HG02938 (cell line): Measurements from ENCODE around the gene CSRP1.
"Not testable (repeated sequence)": the region's sequence is repeated elsewhere in the genome, so short reads cannot be mapped to it uniquely, and the experiment has no call there.

Source experiments
- ATAC-seq: cut with Tn5 transposase; IDR thresholded peaks from one replicate; pipeline ENCODE4 v1.9.1; 2021; ENCODE audit warnings: mild to moderate bottlenecking, moderate library complexity; ENCODE audit not compliant: unreplicated experiment

Gene CSRP1

GRCh38 chr1:201498621-201499020 is 8.3 kb downstream of the CSRP1 start:
- no peak for ATAC-seq

GRCh38 chr1:201497935-201498509 is 8.9 kb downstream of the CSRP1 start:
- ATAC-seq, result no peak

GRCh38 chr1:201496296-201496690 is 10.6 kb downstream of the CSRP1 start:
- no peak for ATAC-seq

- ATAC-seq, result no peak
Observed at GRCh38 chr1:201495551-201496295, 11.2 kb downstream of the CSRP1 start.

GRCh38 chr1:201493757-201494617 is 12.9 kb downstream of the CSRP1 start:
- no peak for ATAC-seq

GRCh38 chr1:201493026-201493656 is 13.8 kb downstream of the CSRP1 start:
- not testable (repeated sequence) for ATAC-seq

- ATAC-seq, result no peak
Observed at GRCh38 chr1:201491896-201492511, 14.9 kb downstream of the CSRP1 start.

GRCh38 chr1:201490708-201491131 is 16.2 kb downstream of the CSRP1 start:
- ATAC-seq, result no peak

- ATAC-seq, result no peak
Observed at GRCh38 chr1:201489643-201490261, 17.2 kb downstream of the CSRP1 start.

- ATAC-seq, result no peak
Observed at GRCh38 chr1:201488830-201489589, 17.9 kb downstream of the CSRP1 start.

- ATAC-seq, result no peak
Observed at GRCh38 chr1:201487742-201488141, 19.2 kb downstream of the CSRP1 start.

GRCh38 chr1:201486187-201486586 is 20.7 kb downstream of the CSRP1 start:
- ATAC-seq, result no peak

GRCh38 chr1:201485184-201485774 is 21.6 kb downstream of the CSRP1 start:
- ATAC-seq, result no peak

- no peak for ATAC-seq
Observed at GRCh38 chr1:201483373-201483949, 23.5 kb downstream of the CSRP1 start.

- ATAC-seq, result no peak
Observed at GRCh38 chr1:201482755-201483154, 24.2 kb downstream of the CSRP1 start.

- ATAC-seq, result peak; percentile 53
Observed at GRCh38 chr1:201481761-201482493, 25.0 kb downstream of the CSRP1 start.

GRCh38 chr1:201481004-201481380 is 25.9 kb downstream of the CSRP1 start:
- no peak for ATAC-seq
